ENCODE measurements around the gene MYDGF. TPM values are rescaled to one million over a fixed set of nuclear protein-coding genes. Genes with fewer than 3 reads are reported as not detected.

The MYDGF gene
- polyA plus RNA-seq, 3 donors = 64.6 to 165 (median 160) TPM

DNA sequence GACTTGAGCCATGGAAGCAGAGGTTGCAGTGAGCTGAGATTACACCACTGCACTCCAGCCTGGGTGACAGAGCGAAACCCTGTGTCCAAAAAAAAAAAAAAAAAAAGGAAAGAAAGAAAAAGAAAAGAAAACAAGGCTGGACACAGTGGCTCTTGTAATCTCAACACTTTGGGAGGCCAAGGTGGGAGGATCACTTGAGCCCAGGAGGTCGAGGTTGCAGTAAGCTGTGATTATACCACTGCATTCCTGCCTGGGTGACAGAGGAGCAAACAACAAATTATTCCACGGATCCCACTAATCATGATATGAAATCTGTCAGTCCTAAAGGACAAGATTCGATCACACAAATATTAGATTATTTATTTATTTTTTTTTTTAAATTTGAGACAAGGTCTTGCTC, 3.1 kb upstream of the MYDGF start:
- Mint-ChIP-seq H3K36me3 (peaks cover 22 to 48% of the 10 kb centered on the region in 2 donors), H3K27me3 (ENCODE audit: low read depth in 3 of 3) (peaks cover 0 to 2% (median 0%) of the 10 kb centered on the region in 3 donors), H3K4me3 (no peak overlapping the region), H3K27ac (peak overlapping the region in 1 of 7 donors; percentile 54), H3K4me1 (peaks cover 9% of the 10 kb centered on the region), H3K9me3 (no peaks in the 10 kb centered on the region)
- WGBS (ENCODE audit: insufficient coverage) = 79% methylated on average over 2 of the region's 4 CpGs
- H2AFZ ChIP-seq (ENCODE audit: insufficient read depth, low read depth, low read length, poor library complexity, severe bottlenecking) = no peak overlapping the region
- H3K4me3 ChIP-seq (replicated peaks in 1 of 3; ENCODE audit: low read depth in 2 of 3, low read length in 3 of 3) = no peak overlapping the region
- H3K9ac ChIP-seq (ENCODE audit: insufficient read depth, low read length, poor library complexity, severe bottlenecking) = no peak overlapping the region
- no peaks in the 10 kb centered on the region for H3K27me3 ChIP-seq (ENCODE audit: control insufficient read depth in 2 of 2, insufficient read depth in 2 of 2, low read length in 2 of 2)
- peaks cover 16% of the 10 kb centered on the region for H3K79me2 ChIP-seq (ENCODE audit: insufficient read depth, low read length)
- peaks cover 20 to 32% of the 10 kb centered on the region in 2 donors for H3K36me3 ChIP-seq (replicated peaks in 1 of 2; ENCODE audit: control insufficient read depth in 1 of 2, insufficient read depth in 2 of 2, low read length in 2 of 2)
- H3K9me3 ChIP-seq (replicated peaks in 1 of 2; ENCODE audit: control insufficient read depth in 1 of 2, insufficient read depth in 1 of 2, low read length in 2 of 2) = no peaks in the 10 kb centered on the region
- peaks cover 6% of the 10 kb centered on the region for H4K20me1 ChIP-seq (ENCODE audit: insufficient read depth, low read length)
- H3K27ac ChIP-seq (ENCODE audit: low read depth in 1 of 2, low read length in 2 of 2) = no peak overlapping the region
- no peak for TF ChIP-seq CTCF (IDR thresholded peaks at IDR 0.05)
- DNase-seq = no peak
- H3K4me2 ChIP-seq (replicated peaks; ENCODE audit: extremely low read depth, low read length, poor library complexity, severe bottlenecking) = no peak overlapping the region
- peaks cover 10 to 14% of the 10 kb centered on the region in 2 donors for H3K4me1 ChIP-seq (ENCODE audit: control insufficient read depth in 1 of 2, insufficient read depth in 2 of 2, low read length in 2 of 2)
- intact Hi-C loops (cut with micrococcal nuclease) = loop anchor here (5.0 to 10.0 kb wide), 2 partner anchors 119 to 348 kb away; partner anchors contain the start of gene FEM1A (in 1 of the 2)

DNA sequence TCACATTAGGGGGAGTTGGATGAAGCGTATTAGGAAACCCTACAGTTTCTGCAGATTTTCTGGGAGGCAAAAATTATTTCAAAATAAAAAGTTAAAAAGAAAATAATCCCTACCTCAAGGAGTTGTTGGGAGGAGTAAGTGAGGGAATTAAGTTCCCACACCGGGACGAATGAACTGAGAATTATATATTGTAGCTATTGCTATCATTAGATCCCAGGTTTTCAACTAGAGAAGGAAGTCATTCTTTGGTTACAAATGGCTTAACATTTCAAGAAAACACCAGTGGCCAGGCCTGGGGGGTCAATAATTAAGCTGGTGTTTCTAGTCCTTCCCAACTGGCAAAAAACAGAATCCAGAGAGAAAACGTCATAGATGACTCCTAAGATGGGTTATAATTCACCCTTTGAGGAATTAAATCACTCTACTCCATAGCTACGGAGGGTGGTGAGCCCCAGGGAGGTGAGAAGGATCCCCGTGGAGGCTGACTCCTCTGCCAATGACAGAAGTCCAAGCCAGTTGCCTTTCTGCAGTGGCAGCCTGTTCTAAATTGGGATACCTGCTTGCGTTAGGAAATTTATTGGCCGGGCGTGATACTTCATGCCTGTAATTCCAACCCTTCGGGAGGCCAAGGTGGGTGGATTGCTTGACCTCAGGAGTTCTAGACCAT, 1.2 kb upstream of the MYDGF start:
- H3K4me3 Mint-ChIP-seq = no peak overlapping the region
- H3K4me2 ChIP-seq (replicated peaks; ENCODE audit: extremely low read depth, low read length, poor library complexity, severe bottlenecking) = no peak overlapping the region

More for the DNA sequence above, 1.2 kb upstream of the MYDGF start:
- no peaks in the 10 kb centered on the region for H3K27me3 ChIP-seq (ENCODE audit: control insufficient read depth in 2 of 2, insufficient read depth in 2 of 2, low read length in 2 of 2)
- Mint-ChIP-seq H3K4me1 (peaks cover 14% of the 10 kb centered on the region), H3K9me3 (no peaks in the 10 kb centered on the region), H3K36me3 (peaks cover 22 to 48% of the 10 kb centered on the region in 2 donors), H3K27me3 (ENCODE audit: low read depth in 3 of 3) (peaks cover 0 to 2% (median 0%) of the 10 kb centered on the region in 3 donors), H3K27ac (peak overlapping the region in 3 of 7 donors; percentile 14 to 32 (median 14))
- TF ChIP-seq CTCF (IDR thresholded peaks at IDR 0.05) = no peak
- WGBS (ENCODE audit: insufficient coverage) = no CpG with 5 or more reads among the region's 10 CpGs
- no peak for DNase-seq
- peaks cover 13 to 25% of the 10 kb centered on the region in 2 donors for H3K4me1 ChIP-seq (ENCODE audit: control insufficient read depth in 1 of 2, insufficient read depth in 2 of 2, low read length in 2 of 2)
- no peak overlapping the region for H3K4me3 ChIP-seq (replicated peaks in 1 of 3; ENCODE audit: low read depth in 2 of 3, low read length in 3 of 3)
- H3K9me3 ChIP-seq (replicated peaks in 1 of 2; ENCODE audit: control insufficient read depth in 1 of 2, insufficient read depth in 1 of 2, low read length in 2 of 2) = no peaks in the 10 kb centered on the region
- no peak overlapping the region for H3K9ac ChIP-seq (ENCODE audit: insufficient read depth, low read length, poor library complexity, severe bottlenecking)
- no peak overlapping the region for H2AFZ ChIP-seq (ENCODE audit: insufficient read depth, low read depth, low read length, poor library complexity, severe bottlenecking)
- no peak overlapping the region for H3K27ac ChIP-seq (ENCODE audit: low read depth in 1 of 2, low read length in 2 of 2)
- intact Hi-C loops (cut with micrococcal nuclease) = loop anchor here (5.0 to 10.0 kb wide), 2 partner anchors 121 to 347 kb away; partner anchors contain the start of gene FEM1A (in 1 of the 2)
- peaks cover 7% of the 10 kb centered on the region for H4K20me1 ChIP-seq (ENCODE audit: insufficient read depth, low read length)
- peaks cover 14 to 24% of the 10 kb centered on the region in 2 donors for H3K36me3 ChIP-seq (replicated peaks in 1 of 2; ENCODE audit: control insufficient read depth in 1 of 2, insufficient read depth in 2 of 2, low read length in 2 of 2)
- peaks cover 24% of the 10 kb centered on the region for H3K79me2 ChIP-seq (ENCODE audit: insufficient read depth, low read length)
